ENCODE measurements around the gene PACS2. TPM values are rescaled to one million over a fixed set of nuclear protein-coding genes. Genes with fewer than 3 reads are reported as not detected.

The PACS2 gene
- total and polyA plus RNA-seq, 2 of the 4 experiments (the other 2 are of a cell fraction), result 15.6 to 32.2 TPM

GRCh38 chr14:105279642-105280361 lies 34.7 kb upstream of the PACS2 start (continued):
- TF ChIP-seq POLR2A (IDR thresholded peaks at IDR 0.05; ENCODE audit: low read depth, low read length), result no peak

GRCh38 chr14:105280525-105280924 lies 34.0 kb upstream of the PACS2 start:
- H3K14ac ChIP-seq (replicated peaks; ENCODE audit: low read depth, low read length), result no peak overlapping the region
- no peak overlapping the region for H2BK20ac ChIP-seq (ENCODE audit: low read depth, low read length)
- H4K8ac ChIP-seq (ENCODE audit: low read depth in 2 of 2, low read length in 2 of 2), result no peak overlapping the region
- BruUV-seq (replicated peaks), result no TSS peak
- H2AK9ac ChIP-seq (replicated peaks; ENCODE audit: low read depth, low read length, poor library complexity), result peak overlapping the region; percentile 25
- ATAC-seq (ENCODE audit: low read depth) (no peak), DNase-seq (no peak)
- no peak overlapping the region for H3K18ac ChIP-seq (ENCODE audit: low read depth, low read length)
- H3K4ac ChIP-seq (ENCODE audit: low read depth, low read length), result no peak overlapping the region
- H2BK120ac ChIP-seq (ENCODE audit: low read depth, low read length), result no peak overlapping the region
- H4K5ac ChIP-seq (ENCODE audit: low read depth, low read length), result no peak overlapping the region
- H3K4me1 ChIP-seq (ENCODE audit: control insufficient read depth, insufficient read depth, low read length), result peaks cover under 1% of the 10 kb centered on the region
- H2BK5ac ChIP-seq (ENCODE audit: low read depth, low read length, poor library complexity, severe bottlenecking), result no peak overlapping the region
- no peaks in the 10 kb centered on the region for H3K9me3 ChIP-seq (ENCODE audit: control insufficient read depth, insufficient read depth, low read length)
- peaks cover 25 to 52% of the 10 kb centered on the region in 2 experiments for H3K79me1 ChIP-seq (ENCODE audit: low read depth in 1 of 2, low read length in 2 of 2)
- H4K20me1 ChIP-seq (ENCODE audit: insufficient read depth, low read length), result peaks cover 40% of the 10 kb centered on the region
- TF ChIP-seq SMC3 (IDR thresholded peaks at IDR 0.05; ENCODE audit: low read depth, low read length) (no peak), CEBPB (IDR thresholded peaks at IDR 0.05; ENCODE audit: low read depth, low read length) (no peak), ELK1 (IDR thresholded peaks at IDR 0.05; ENCODE audit: borderline replicate concordance, low read depth, low read length) (no peak), NFE2L2 (IDR thresholded peaks at IDR 0.05; ENCODE audit: low read depth, low read length) (no peak), MAZ (IDR thresholded peaks at IDR 0.05; ENCODE audit: borderline replicate concordance, low read depth, low read length) (no peak), BHLHE40 (IDR thresholded peaks at IDR 0.05; ENCODE audit: low read depth, low read length) (no peak), CTCF (conservative IDR thresholded peaks at IDR 0.05; ENCODE audit: low read depth, low read length) (no peak), POLR2A (IDR thresholded peaks at IDR 0.05; ENCODE audit: low read depth, low read length) (no peak), RCOR1 (IDR thresholded peaks at IDR 0.05; ENCODE audit: insufficient replicate concordance, low read length) (no peak)
- no peak overlapping the region for H3K9ac ChIP-seq (ENCODE audit: low read depth, low read length)
- H3K56ac ChIP-seq (ENCODE audit: extremely low read depth, insufficient read depth, low read length), result no peak overlapping the region
- 100% methylated on average over 6 of the region's 21 CpGs; no CpG with 5 or more reads in 1 of the 2 experiments for WGBS, 2 experiments (ENCODE audit: extremely low coverage in 2 of 2, insufficient read length in 1 of 2)
- ChIA-PET POLR2A (ENCODE audit: unreplicated experiment) (no interaction called here), CTCF (no interaction called here)
- H2AFZ ChIP-seq (replicated peaks; ENCODE audit: low read length, poor library complexity), result peak overlapping the region; percentile 55
- no peak overlapping the region for H3K27ac ChIP-seq (ENCODE audit: insufficient read depth, low read length)
- intact Hi-C loops (cut with micrococcal nuclease), result loop anchor here (5.0 kb wide), 1 partner anchor 72 kb away; no protein-coding TSS in a partner anchor
- H3K4me3 ChIP-seq (ENCODE audit: insufficient read depth, low read depth, low read length), result no peak overlapping the region
- H3K9me1 ChIP-seq (ENCODE audit: insufficient read depth, low read length), result no peaks in the 10 kb centered on the region
- no peak overlapping the region for H2BK15ac ChIP-seq (ENCODE audit: low read depth, low read length)
- H3K27me3 ChIP-seq (ENCODE audit: control insufficient read depth, insufficient read depth, low read length), result no peaks in the 10 kb centered on the region
- dilution Hi-C loops (cut with HindIII; ENCODE audit: low sequenced_read_pairs, unreplicated experiment), result no loop called here
- in situ Hi-C loops (cut with MboI; ENCODE audit: low sequenced_read_pairs), result loop anchor here (5.0 kb wide), 1 partner anchor 78 kb away; no protein-coding TSS in a partner anchor
- H3K23ac ChIP-seq (ENCODE audit: low read depth, low read length), result no peak overlapping the region
- no peak overlapping the region for H2AK5ac ChIP-seq (ENCODE audit: low read depth, low read length)
- no peak overlapping the region for H3K4me2 ChIP-seq (ENCODE audit: low read depth, low read length)
- peaks cover 6% of the 10 kb centered on the region; the same call in 1 of the 2 replicates for H3K36me3 ChIP-seq (ENCODE audit: control insufficient read depth, insufficient read depth, low read length)
- no peak overlapping the region for H4K91ac ChIP-seq (ENCODE audit: insufficient read depth, low read depth, low read length)

Measured in IMR-90 (cell line).